ENCODE data around the gene NDFIP1. TPM values are rescaled to one million over a fixed set of nuclear protein-coding genes. Genes with fewer than 3 reads are reported as not detected.
A peak's percentile ranks its signal among the peaks of the same experiment; 100 is the strongest.

NDFIP1 gene
- total and polyA plus RNA-seq, 2 experiments from 2014 or later = 78.0 to 83.5 TPM

GRCh38 chr5:142114687-142115086, 6.1 kb downstream of the NDFIP1 start:
- Histone ChIP-seq H3K27ac (no peak overlapping the region), H3K27me3 (no peaks in the 10 kb centered on the region), H3K4me1 (ENCODE audit: low read depth) (peaks cover 23% of the 10 kb centered on the region), H3K4me3 (no peak overlapping the region), H3K36me3 (no peaks in the 10 kb centered on the region), H3K9me3 (ENCODE audit: low read depth) (no peaks in the 10 kb centered on the region)
- no peak for TF ChIP-seq CTCF (IDR thresholded peaks at IDR 0.05; ENCODE audit: low read depth, low read length)
- DNase-seq (ENCODE audit: low read depth in 1 of 2, low spot score in 1 of 2) = no peak

GRCh38 chr5:142115937-142116614, 7.5 kb downstream of the NDFIP1 start:
- peak in 1 of 2 donors; percentile 34 for DNase-seq (ENCODE audit: low read depth in 1 of 2, low spot score in 1 of 2)
- no peak overlapping the region for H3K27ac ChIP-seq
- no peak overlapping the region for H3K4me3 ChIP-seq
- no peaks in the 10 kb centered on the region for H3K27me3 ChIP-seq
- no peaks in the 10 kb centered on the region for H3K9me3 ChIP-seq (ENCODE audit: low read depth)
- TF ChIP-seq CTCF (IDR thresholded peaks at IDR 0.05; ENCODE audit: low read depth, low read length) = no peak
- peaks cover 12% of the 10 kb centered on the region for H3K4me1 ChIP-seq (ENCODE audit: low read depth)
- H3K36me3 ChIP-seq = peaks cover 2% of the 10 kb centered on the region

- H3K27ac ChIP-seq = no peak overlapping the region
- no peak overlapping the region for H3K4me3 ChIP-seq
- no peaks in the 10 kb centered on the region for H3K27me3 ChIP-seq
- no peaks in the 10 kb centered on the region for H3K9me3 ChIP-seq (ENCODE audit: low read depth)
- peaks cover 2% of the 10 kb centered on the region for H3K36me3 ChIP-seq
- no peak for TF ChIP-seq CTCF (IDR thresholded peaks at IDR 0.05; ENCODE audit: low read depth, low read length)
- no peak for DNase-seq (ENCODE audit: low read depth in 1 of 2, low spot score in 1 of 2)
- peaks cover 9% of the 10 kb centered on the region for H3K4me1 ChIP-seq (ENCODE audit: low read depth)
These were observed 9.1 kb downstream of the NDFIP1 start for GRCh38 chr5:142117579-142118151.

- Histone ChIP-seq H3K4me1 (ENCODE audit: low read depth) (peaks cover 9% of the 10 kb centered on the region), H3K36me3 (peaks cover 2% of the 10 kb centered on the region), H3K27me3 (no peaks in the 10 kb centered on the region), H3K27ac (no peak overlapping the region), H3K9me3 (ENCODE audit: low read depth) (no peaks in the 10 kb centered on the region), H3K4me3 (no peak overlapping the region)
- TF ChIP-seq CTCF (IDR thresholded peaks at IDR 0.05; ENCODE audit: low read depth, low read length) = no peak
- DNase-seq (ENCODE audit: low read depth in 1 of 2, low spot score in 1 of 2) = no peak
These were observed 9.6 kb downstream of the NDFIP1 start for GRCh38 chr5:142118155-142118686.

GRCh38 chr5:142119051-142119625, 10.6 kb downstream of the NDFIP1 start:
- no peaks in the 10 kb centered on the region for H3K9me3 ChIP-seq (ENCODE audit: low read depth)
- peak in 1 of 2 donors; percentile 41 for DNase-seq (ENCODE audit: low read depth in 1 of 2, low spot score in 1 of 2)
- H3K27ac ChIP-seq = no peak overlapping the region
- H3K36me3 ChIP-seq = peaks cover 2% of the 10 kb centered on the region
- no peaks in the 10 kb centered on the region for H3K27me3 ChIP-seq
- TF ChIP-seq CTCF (IDR thresholded peaks at IDR 0.05; ENCODE audit: low read depth, low read length) = no peak
- no peak overlapping the region for H3K4me3 ChIP-seq
- H3K4me1 ChIP-seq (ENCODE audit: low read depth) = peaks cover 9% of the 10 kb centered on the region
